ENCODE measurements around the gene ITGB1BP1. TPM values are rescaled to one million over a fixed set of nuclear protein-coding genes. Genes with fewer than 3 reads are reported as not detected.

Gene ITGB1BP1
- total RNA-seq, 1 experiment from 2014 or later: 32.7 TPM

DNA sequence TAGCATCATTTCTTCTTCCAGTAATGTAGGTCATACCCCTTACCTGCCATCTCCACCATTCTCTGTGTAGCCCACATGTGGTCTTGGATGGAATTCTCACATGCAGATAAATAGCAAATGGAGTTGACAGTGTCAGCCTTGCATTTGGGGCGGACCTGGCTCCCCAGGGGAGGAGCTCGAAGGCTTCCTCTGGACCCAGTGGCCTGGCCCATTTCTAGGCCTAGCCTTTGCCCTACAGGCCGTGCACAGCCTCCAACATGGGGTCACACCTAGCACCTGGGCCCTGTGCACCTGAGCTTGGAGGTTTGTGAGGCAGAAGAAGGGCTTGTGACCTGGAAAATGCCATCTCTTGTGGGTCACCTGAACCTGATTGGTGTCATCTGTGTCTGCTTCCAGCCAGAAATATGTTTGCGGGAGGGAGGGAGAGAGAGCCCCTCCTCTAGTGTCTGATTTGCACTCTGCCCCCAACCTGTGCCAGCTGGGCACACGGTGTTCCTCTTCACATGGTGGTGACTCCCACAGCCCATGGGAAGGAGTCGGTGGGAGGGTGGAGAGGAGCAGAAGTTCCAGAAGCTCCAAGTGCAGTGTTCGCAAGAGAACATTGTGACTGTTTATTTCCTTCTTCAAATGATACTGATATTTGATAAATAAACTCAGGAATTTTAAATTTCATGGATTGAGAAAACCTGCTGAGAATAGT is 33.0 kb downstream of the ITGB1BP1 start (continued):
- TF ChIP-seq, protein P1, sequence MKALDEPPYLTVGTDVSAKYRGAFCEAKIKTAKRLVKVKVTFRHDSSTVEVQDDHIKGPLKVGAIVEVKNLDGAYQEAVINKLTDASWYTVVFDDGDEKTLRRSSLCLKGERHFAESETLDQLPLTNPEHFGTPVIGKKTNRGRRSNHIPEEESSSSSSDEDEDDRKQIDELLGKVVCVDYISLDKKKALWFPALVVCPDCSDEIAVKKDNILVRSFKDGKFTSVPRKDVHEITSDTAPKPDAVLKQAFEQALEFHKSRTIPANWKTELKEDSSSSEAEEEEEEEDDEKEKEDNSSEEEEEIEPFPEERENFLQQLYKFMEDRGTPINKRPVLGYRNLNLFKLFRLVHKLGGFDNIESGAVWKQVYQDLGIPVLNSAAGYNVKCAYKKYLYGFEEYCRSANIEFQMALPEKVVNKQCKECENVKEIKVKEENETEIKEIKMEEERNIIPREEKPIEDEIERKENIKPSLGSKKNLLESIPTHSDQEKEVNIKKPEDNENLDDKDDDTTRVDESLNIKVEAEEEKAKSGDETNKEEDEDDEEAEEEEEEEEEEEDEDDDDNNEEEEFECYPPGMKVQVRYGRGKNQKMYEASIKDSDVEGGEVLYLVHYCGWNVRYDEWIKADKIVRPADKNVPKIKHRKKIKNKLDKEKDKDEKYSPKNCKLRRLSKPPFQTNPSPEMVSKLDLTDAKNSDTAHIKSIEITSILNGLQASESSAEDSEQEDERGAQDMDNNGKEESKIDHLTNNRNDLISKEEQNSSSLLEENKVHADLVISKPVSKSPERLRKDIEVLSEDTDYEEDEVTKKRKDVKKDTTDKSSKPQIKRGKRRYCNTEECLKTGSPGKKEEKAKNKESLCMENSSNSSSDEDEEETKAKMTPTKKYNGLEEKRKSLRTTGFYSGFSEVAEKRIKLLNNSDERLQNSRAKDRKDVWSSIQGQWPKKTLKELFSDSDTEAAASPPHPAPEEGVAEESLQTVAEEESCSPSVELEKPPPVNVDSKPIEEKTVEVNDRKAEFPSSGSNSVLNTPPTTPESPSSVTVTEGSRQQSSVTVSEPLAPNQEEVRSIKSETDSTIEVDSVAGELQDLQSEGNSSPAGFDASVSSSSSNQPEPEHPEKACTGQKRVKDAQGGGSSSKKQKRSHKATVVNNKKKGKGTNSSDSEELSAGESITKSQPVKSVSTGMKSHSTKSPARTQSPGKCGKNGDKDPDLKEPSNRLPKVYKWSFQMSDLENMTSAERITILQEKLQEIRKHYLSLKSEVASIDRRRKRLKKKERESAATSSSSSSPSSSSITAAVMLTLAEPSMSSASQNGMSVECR (CRISPR knock-in tag; IDR thresholded peaks at IDR 0.05; ENCODE audit: borderline replicate concordance): no peak

GRCh38 chr2:9388950-9389911 is 34.1 kb downstream of the ITGB1BP1 start:
- Mint-ChIP-seq H3K27me3 (ENCODE audit: low read depth) (no peaks in the 10 kb centered on the region), H3K4me1 (peaks cover 12% of the 10 kb centered on the region), H3K4me3 (no peak overlapping the region), H3K9me3 (no peaks in the 10 kb centered on the region), H3K36me3 (no peaks in the 10 kb centered on the region; the same call in 1 of the 2 replicates), H3K27ac (peak overlapping the region; percentile 63)
- DNase-seq (ENCODE audit: low spot score): no peak
- no peak for TF ChIP-seq ZNF263 (CRISPR knock-in tag; IDR thresholded peaks at IDR 0.05; ENCODE audit: low read depth)
- no peak for TF ChIP-seq ZSCAN18 (CRISPR knock-in tag; IDR thresholded peaks at IDR 0.05)
- TF ChIP-seq ZNF512 (CRISPR knock-in tag; IDR thresholded peaks at IDR 0.05; ENCODE audit: borderline replicate concordance): no peak
- no peak for TF ChIP-seq ZBTB21 (CRISPR knock-in tag; IDR thresholded peaks at IDR 0.05; ENCODE audit: borderline replicate concordance)
- no peak for TF ChIP-seq HMGXB4 (CRISPR knock-in tag; IDR thresholded peaks at IDR 0.05)
- no peak for TF ChIP-seq SP1 (CRISPR knock-in tag; conservative IDR thresholded peaks at IDR 0.05)
- TF ChIP-seq NR1H2 (CRISPR knock-in tag; IDR thresholded peaks at IDR 0.05): no peak
- no peak for TF ChIP-seq TCF7 (CRISPR knock-in tag; IDR thresholded peaks at IDR 0.05; ENCODE audit: low read depth)
- TF ChIP-seq MAX (CRISPR knock-in tag; IDR thresholded peaks at IDR 0.05): no peak
- TF ChIP-seq FOXP1 (CRISPR knock-in tag; IDR thresholded peaks at IDR 0.05; ENCODE audit: borderline replicate concordance): no peak
- TF ChIP-seq ZBTB43 (CRISPR knock-in tag; IDR thresholded peaks at IDR 0.05): no peak
- TF ChIP-seq CREB1 (CRISPR knock-in tag; IDR thresholded peaks at IDR 0.05): no peak
- TF ChIP-seq ATF1 (CRISPR knock-in tag; IDR thresholded peaks at IDR 0.05): no peak
- POLR2A ChIA-PET: no interaction called here
- CTCF ChIA-PET: no interaction called here
- ATAC-seq: no peak
